ENCODE results near the gene VCL. TPM values are rescaled to one million over a fixed set of nuclear protein-coding genes. Genes with fewer than 3 reads are reported as not detected.

Gene VCL
- total RNA-seq, 1 experiment from 2014 or later: 382 TPM

DNA sequence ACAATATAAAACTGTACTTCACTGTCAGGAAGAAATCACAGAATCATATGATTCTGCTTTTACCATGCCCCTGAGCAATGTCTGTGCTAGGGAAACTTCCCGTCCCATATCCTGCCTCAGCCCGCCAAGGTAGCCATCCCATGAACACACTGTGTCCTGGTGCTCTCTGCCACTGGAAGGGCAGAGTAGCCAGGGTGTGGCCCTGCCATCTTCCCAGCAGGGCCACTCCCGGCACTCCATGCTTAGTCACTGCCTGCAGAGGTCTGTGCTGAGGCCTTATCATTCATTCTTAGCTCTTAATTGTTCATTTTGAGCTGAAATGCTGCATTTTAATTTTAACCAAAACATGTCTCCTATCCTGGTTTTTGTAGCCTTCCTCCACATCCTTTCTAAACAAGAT is 120.9 kb downstream of the VCL start:
- BruUV-seq (replicated peaks): no TSS peak
- Histone ChIP-seq H3F3A (ENCODE audit: low read length, unreplicated experiment) (peaks cover 54% of the 10 kb centered on the region), H3K36me3 (ENCODE audit: low read depth, low read length) (peaks cover 93% of the 10 kb centered on the region), H3K9me2 (replicated peaks; ENCODE audit: low read length) (no peaks in the 10 kb centered on the region), H3K27ac (ENCODE audit: low read length) (peak overlapping the region; percentile 59), H3K79me2 (ENCODE audit: low read length) (no peaks in the 10 kb centered on the region), H3K4me3 (ENCODE audit: low read length) (no peak overlapping the region), H3K9me3 (ENCODE audit: low read length) (no peaks in the 10 kb centered on the region), H4K20me1 (ENCODE audit: low read length) (no peaks in the 10 kb centered on the region), H3K27me3 (ENCODE audit: low read length) (no peaks in the 10 kb centered on the region), H2AFZ (ENCODE audit: low read length) (no peak overlapping the region), H3K4me2 (ENCODE audit: low read length) (peak overlapping the region; percentile 3), H3K9ac (ENCODE audit: low read length) (peak overlapping the region; percentile 10), H3K4me1 (ENCODE audit: insufficient read depth, low read length) (peaks cover 20% of the 10 kb centered on the region)
- ATAC-seq: peak; percentile 98
- no peak for TF ChIP-seq EZH2 (IDR thresholded peaks at IDR 0.05; ENCODE audit: low read length, unreplicated experiment)
- TF ChIP-seq, protein P1, sequence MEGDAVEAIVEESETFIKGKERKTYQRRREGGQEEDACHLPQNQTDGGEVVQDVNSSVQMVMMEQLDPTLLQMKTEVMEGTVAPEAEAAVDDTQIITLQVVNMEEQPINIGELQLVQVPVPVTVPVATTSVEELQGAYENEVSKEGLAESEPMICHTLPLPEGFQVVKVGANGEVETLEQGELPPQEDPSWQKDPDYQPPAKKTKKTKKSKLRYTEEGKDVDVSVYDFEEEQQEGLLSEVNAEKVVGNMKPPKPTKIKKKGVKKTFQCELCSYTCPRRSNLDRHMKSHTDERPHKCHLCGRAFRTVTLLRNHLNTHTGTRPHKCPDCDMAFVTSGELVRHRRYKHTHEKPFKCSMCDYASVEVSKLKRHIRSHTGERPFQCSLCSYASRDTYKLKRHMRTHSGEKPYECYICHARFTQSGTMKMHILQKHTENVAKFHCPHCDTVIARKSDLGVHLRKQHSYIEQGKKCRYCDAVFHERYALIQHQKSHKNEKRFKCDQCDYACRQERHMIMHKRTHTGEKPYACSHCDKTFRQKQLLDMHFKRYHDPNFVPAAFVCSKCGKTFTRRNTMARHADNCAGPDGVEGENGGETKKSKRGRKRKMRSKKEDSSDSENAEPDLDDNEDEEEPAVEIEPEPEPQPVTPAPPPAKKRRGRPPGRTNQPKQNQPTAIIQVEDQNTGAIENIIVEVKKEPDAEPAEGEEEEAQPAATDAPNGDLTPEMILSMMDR (conservative IDR thresholded peaks at IDR 0.05; ENCODE audit: low read depth, low read length): 0 out of 2 replicates have a peak, but pooled peaks have one; percentile 16
- CTCF ChIA-PET: interaction anchor here (0.6 to 1.1 kb wide), 3 partner anchors 25 to 112 kb away, joined by 3 read pairs; no protein-coding TSS in a partner anchor
- POLR2A ChIA-PET (ENCODE audit: unreplicated experiment): interaction anchor here (0.6 to 0.7 kb wide), 2 partner anchors 8 to 186 kb away, joined by 3 to 5 read pairs; no protein-coding TSS in a partner anchor
- DNase-seq: peak; percentile 93
- intact Hi-C loops (cut with micrococcal nuclease): loop anchor here (2.0 kb wide), 1 partner anchor 116 kb away; no protein-coding TSS in a partner anchor

DNA sequence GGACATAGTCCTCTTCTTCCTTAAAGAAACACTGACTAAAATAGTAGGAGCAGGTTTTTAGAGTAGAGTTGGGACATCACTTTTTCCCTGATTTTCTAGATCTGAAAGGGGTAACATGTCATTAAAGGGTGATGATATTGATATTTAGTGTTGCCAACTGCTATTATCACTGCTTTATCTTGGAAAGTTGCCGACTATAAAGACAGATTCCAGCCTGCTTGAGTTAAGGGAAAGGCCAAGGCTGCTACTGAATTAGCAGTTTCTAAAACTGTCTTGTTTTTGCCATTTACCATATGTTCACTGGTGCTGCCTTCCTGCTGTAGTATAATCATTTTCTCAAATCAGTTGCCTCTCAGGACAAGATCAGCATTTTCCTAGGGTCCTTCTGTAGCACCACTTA is 123.0 kb downstream of the VCL start:
- Histone ChIP-seq H4K20me1 (ENCODE audit: low read length) (no peaks in the 10 kb centered on the region), H3F3A (ENCODE audit: low read length, unreplicated experiment) (peaks cover 62% of the 10 kb centered on the region), H3K27ac (ENCODE audit: low read length) (no peak overlapping the region), H3K9me2 (replicated peaks; ENCODE audit: low read length) (no peaks in the 10 kb centered on the region), H3K27me3 (ENCODE audit: low read length) (no peaks in the 10 kb centered on the region), H3K4me3 (ENCODE audit: low read length) (no peak overlapping the region), H3K9me3 (ENCODE audit: low read length) (no peaks in the 10 kb centered on the region), H3K4me1 (ENCODE audit: insufficient read depth, low read length) (peaks cover 20% of the 10 kb centered on the region), H3K79me2 (ENCODE audit: low read length) (no peaks in the 10 kb centered on the region), H2AFZ (ENCODE audit: low read length) (no peak overlapping the region), H3K4me2 (ENCODE audit: low read length) (no peak overlapping the region), H3K9ac (ENCODE audit: low read length) (no peak overlapping the region), H3K36me3 (ENCODE audit: low read depth, low read length) (peaks cover 94% of the 10 kb centered on the region)
- CTCF ChIA-PET: interaction anchor here (0.5 to 1.3 kb wide), 3 partner anchors 32 to 113 kb away, joined by 3 to 6 read pairs (median 3); no protein-coding TSS in a partner anchor
- POLR2A ChIA-PET (ENCODE audit: unreplicated experiment): no interaction called here
- TF ChIP-seq, protein P1 (conservative IDR thresholded peaks at IDR 0.05; ENCODE audit: low read depth, low read length): no peak
- TF ChIP-seq EZH2 (IDR thresholded peaks at IDR 0.05; ENCODE audit: low read length, unreplicated experiment) (no peak), EZH2phosphoT487 (IDR thresholded peaks at IDR 0.05; ENCODE audit: borderline replicate concordance, low read length) (no peak)
- intact Hi-C loops (cut with micrococcal nuclease): loop anchor here (2.0 kb wide), 1 partner anchor 24 kb away; no protein-coding TSS in a partner anchor
- DNase-seq (no peak), ATAC-seq (no peak)
- no TSS peak for BruUV-seq (replicated peaks)

DNA sequence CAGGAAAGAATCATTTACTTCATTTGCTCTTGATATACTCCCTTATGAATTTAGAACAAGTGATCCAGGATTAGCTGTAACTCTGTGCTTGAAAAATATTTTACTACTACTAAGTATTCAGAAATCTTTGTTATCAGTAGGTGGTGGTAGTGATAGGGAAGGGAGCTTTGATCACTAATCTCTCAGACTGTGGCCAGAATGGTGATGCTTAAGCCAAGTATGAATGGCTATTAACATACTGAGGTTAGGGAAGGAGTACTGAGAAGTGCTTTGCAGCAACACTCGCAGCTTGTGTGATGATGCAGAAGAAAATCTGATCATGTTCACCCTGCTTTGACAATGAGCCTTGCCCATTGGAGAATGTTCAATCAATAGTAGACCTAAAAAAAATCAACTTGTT is 123.5 kb downstream of the VCL start:
- Histone ChIP-seq H3K4me2 (ENCODE audit: low read length) (no peak overlapping the region), H3K27ac (ENCODE audit: low read length) (no peak overlapping the region), H3K36me3 (ENCODE audit: low read depth, low read length) (peaks cover 94% of the 10 kb centered on the region), H3K9ac (ENCODE audit: low read length) (no peak overlapping the region), H3K9me2 (replicated peaks; ENCODE audit: low read length) (no peaks in the 10 kb centered on the region), H3K9me3 (ENCODE audit: low read length) (no peaks in the 10 kb centered on the region), H3K27me3 (ENCODE audit: low read length) (no peaks in the 10 kb centered on the region), H3K79me2 (ENCODE audit: low read length) (no peaks in the 10 kb centered on the region), H3K4me1 (ENCODE audit: insufficient read depth, low read length) (peaks cover 20% of the 10 kb centered on the region), H3K4me3 (ENCODE audit: low read length) (no peak overlapping the region), H2AFZ (ENCODE audit: low read length) (no peak overlapping the region), H4K20me1 (ENCODE audit: low read length) (no peaks in the 10 kb centered on the region), H3F3A (ENCODE audit: low read length, unreplicated experiment) (peaks cover 57% of the 10 kb centered on the region)
- no peak for DNase-seq
- ChIA-PET CTCF (interaction anchor here (1.3 kb wide), 1 partner anchor 113 kb away, joined by 3 read pairs; no protein-coding TSS in a partner anchor), POLR2A (ENCODE audit: unreplicated experiment) (no interaction called here)
- no peak for ATAC-seq
- no peak for TF ChIP-seq EZH2 (IDR thresholded peaks at IDR 0.05; ENCODE audit: low read length, unreplicated experiment)
- no peak for TF ChIP-seq EZH2phosphoT487 (IDR thresholded peaks at IDR 0.05; ENCODE audit: borderline replicate concordance, low read length)
- no TSS peak for BruUV-seq (replicated peaks)
- intact Hi-C loops (cut with micrococcal nuclease): loop anchor here (2.0 kb wide), 1 partner anchor 25 kb away; no protein-coding TSS in a partner anchor
